Keratinocyte (primary cell): Measurements from ENCODE around the gene DLGAP1. TPM values are rescaled to one million over a fixed set of nuclear protein-coding genes. Genes with fewer than 3 reads are reported as not detected.

ENCODE experiments used
- DNase-seq: peaks from one replicate; pipeline ENCODE4 v3.0.0-alpha.2; 2011; ENCODE audit warnings: low read depth, missing footprints, low spot score
- FAIRE-seq: peaks from 2 replicates; lab custom pipeline; 2011; peaks lifted over from hg19 to GRCh38; lab: Jason Lieb, UNC
- H2AFZ ChIP-seq: 2 replicates; pipeline ENCODE4 v1.6.0; 2012; ENCODE audit warnings: low read length, control low read depth, inconsistent platforms; ENCODE audit not compliant: control insufficient read depth
- H3K27ac ChIP-seq: 2 replicates; pipeline ENCODE4 v1.5.1; 2011; ENCODE audit warnings: low read length; ENCODE audit not compliant: control insufficient read depth, insufficient read depth
- H3K27me3 ChIP-seq: 3 replicates; pipeline ENCODE4 v1.6.0; 2011; ENCODE audit warnings: low read length; ENCODE audit not compliant: control insufficient read depth, insufficient read depth; ENCODE audit errors: extremely low read depth
- H3K36me3 ChIP-seq, 2 experiments: 2 replicates in 1 of 2; 3 replicates in 1 of 2; pipeline ENCODE4 v1.5.1; 2011; ENCODE audit warnings: low read length in 2 of 2, mild to moderate bottlenecking in 1 of 2; ENCODE audit not compliant: control insufficient read depth in 2 of 2, insufficient read depth in 2 of 2; ENCODE audit errors: extremely low read depth in 1 of 2
- H3K4me1 ChIP-seq: 3 replicates; pipeline ENCODE4 v1.5.1; 2011; ENCODE audit warnings: low read length; ENCODE audit not compliant: control insufficient read depth, insufficient read depth; ENCODE audit errors: extremely low read depth
- H3K4me2 ChIP-seq: 3 replicates; pipeline ENCODE4 v1.6.0; 2011; ENCODE audit warnings: low read depth, low read length; ENCODE audit not compliant: control insufficient read depth, insufficient read depth; ENCODE audit errors: extremely low read depth
- H3K4me3 ChIP-seq, 3 experiments: fragments of 200-600 bp in 1 of 3; sonication (generic) in 1 of 3; 2 replicates in 2 of 3; 3 replicates in 1 of 3; pipeline ENCODE4 v1.5.1; 2011 to 2016; ENCODE audit warnings: low read length in 3 of 3, mild to moderate bottlenecking in 3 of 3, control low read depth in 2 of 3, inconsistent platforms in 1 of 3, low read depth in 1 of 3, mixed read lengths in 1 of 3, mixed run types in 1 of 3, moderate library complexity in 1 of 3; ENCODE audit not compliant: control insufficient read depth in 2 of 3, insufficient read depth in 2 of 3; ENCODE audit errors: extremely low read depth in 1 of 3
- H3K79me2 ChIP-seq: 2 replicates; pipeline ENCODE4 v1.6.0; 2012; ENCODE audit warnings: low read length; ENCODE audit not compliant: control insufficient read depth, insufficient read depth
- H3K9ac ChIP-seq: 3 replicates; pipeline ENCODE4 v1.6.0; 2011; ENCODE audit warnings: low read length; ENCODE audit not compliant: control insufficient read depth, insufficient read depth; ENCODE audit errors: extremely low read depth
- H3K9me1 ChIP-seq: 3 replicates; pipeline ENCODE4 v1.6.0; 2011; ENCODE audit warnings: low read length; ENCODE audit not compliant: control insufficient read depth, insufficient read depth; ENCODE audit errors: extremely low read depth
- H3K9me3 ChIP-seq: 2 replicates; pipeline ENCODE4 v1.5.1; 2012; ENCODE audit warnings: low read depth, low read length; ENCODE audit not compliant: control insufficient read depth
- H4K20me1 ChIP-seq: 3 replicates; pipeline ENCODE4 v1.6.0; 2011; ENCODE audit warnings: low read length; ENCODE audit not compliant: control insufficient read depth, insufficient read depth; ENCODE audit errors: extremely low read depth
- EZH2 ChIP-seq: IDR thresholded peaks from one replicate; pipeline ENCODE4 v1.6.1; 2012; ENCODE audit warnings: inconsistent platforms, mild to moderate bottlenecking, low read length, moderate library complexity
- dilution Hi-C: fragments of 300-500 bp; cut with MboI; formaldehyde crosslinking; loops from one replicate; pipeline ENCODE4 v1.7.0; 2020; ENCODE audit warnings: low sequenced_read_pairs; ENCODE audit not compliant: extremely low pct_ligation_motif_present
- polyA plus RNA-seq, 5 experiments: library from polyadenylated mRNA; depleted of rRNA in 3 of 5; stranded (reverse) in 3 of 5; stranded (forward) in 1 of 5; unstranded in 1 of 5; fragments of >200 nt; gene quantifications; 1 replicate in 1 of 5; 2 replicates in 3 of 5; 3 replicates in 1 of 5; pipeline versions ENCODE4 v1.2.1 to v1.2.3, GENCODE V29; 2011 to 2012; ENCODE audit warnings: missing spikeins in 2 of 5, low read depth in 1 of 5, low replicate concordance in 1 of 5
- TF ChIP-seq, protein P1 (sequence below), 3 experiments: IDR thresholded peaks in 1 of 3; conservative IDR thresholded peaks in 1 of 3; optimal IDR thresholded peaks in 1 of 3; 2 replicates in 2 of 3; 3 replicates in 1 of 3; pipeline versions ENCODE3 to v1.5.1; 2011; ENCODE audit warnings: low read length in 3 of 3, mild to moderate bottlenecking in 3 of 3, moderate library complexity in 2 of 3, control low read depth in 1 of 3, inconsistent platforms in 1 of 3; ENCODE audit not compliant: insufficient read depth in 2 of 3; ENCODE audit errors: extremely low read depth in 1 of 3

The DLGAP1 gene
- polyA plus RNA-seq, 1 donor (not counting 4 experiments of a cell fraction or from before 2014, with no cell fraction given): not detected

DNA sequence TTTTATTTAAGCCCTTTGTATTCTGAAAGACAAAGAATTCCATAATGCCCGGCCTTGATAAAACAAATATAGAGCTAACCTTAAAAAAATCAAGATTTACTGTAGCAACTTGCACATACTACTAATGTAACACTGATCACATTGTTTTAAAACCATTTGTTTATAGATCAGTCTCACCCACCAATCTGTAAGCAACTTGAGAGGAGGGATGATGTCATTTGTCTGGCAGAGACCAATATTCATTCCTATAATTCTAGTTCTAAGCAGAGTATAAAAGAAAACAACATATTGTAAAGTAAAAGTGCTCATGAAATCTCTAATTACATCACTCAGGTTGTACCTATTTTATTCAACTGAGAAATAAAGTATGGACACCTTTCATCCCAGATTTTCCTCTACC lies 624.5 kb downstream of the DLGAP1 start:
- FAIRE-seq: no peak
- H3K36me3 ChIP-seq: no peaks in the 10 kb centered on the region
- no peaks in the 10 kb centered on the region for H3K4me1 ChIP-seq
- H3K27ac ChIP-seq: no peak overlapping the region
- dilution Hi-C loops: no loop called here
- no peaks in the 10 kb centered on the region for H4K20me1 ChIP-seq
- no peaks in the 10 kb centered on the region for H3K9me3 ChIP-seq
- no peak overlapping the region for H3K4me3 ChIP-seq
- H3K9ac ChIP-seq: no peak overlapping the region
- no peak overlapping the region for H3K4me2 ChIP-seq
- H2AFZ ChIP-seq: no peak overlapping the region
- H3K9me1 ChIP-seq: no peaks in the 10 kb centered on the region
- TF ChIP-seq, protein P1, sequence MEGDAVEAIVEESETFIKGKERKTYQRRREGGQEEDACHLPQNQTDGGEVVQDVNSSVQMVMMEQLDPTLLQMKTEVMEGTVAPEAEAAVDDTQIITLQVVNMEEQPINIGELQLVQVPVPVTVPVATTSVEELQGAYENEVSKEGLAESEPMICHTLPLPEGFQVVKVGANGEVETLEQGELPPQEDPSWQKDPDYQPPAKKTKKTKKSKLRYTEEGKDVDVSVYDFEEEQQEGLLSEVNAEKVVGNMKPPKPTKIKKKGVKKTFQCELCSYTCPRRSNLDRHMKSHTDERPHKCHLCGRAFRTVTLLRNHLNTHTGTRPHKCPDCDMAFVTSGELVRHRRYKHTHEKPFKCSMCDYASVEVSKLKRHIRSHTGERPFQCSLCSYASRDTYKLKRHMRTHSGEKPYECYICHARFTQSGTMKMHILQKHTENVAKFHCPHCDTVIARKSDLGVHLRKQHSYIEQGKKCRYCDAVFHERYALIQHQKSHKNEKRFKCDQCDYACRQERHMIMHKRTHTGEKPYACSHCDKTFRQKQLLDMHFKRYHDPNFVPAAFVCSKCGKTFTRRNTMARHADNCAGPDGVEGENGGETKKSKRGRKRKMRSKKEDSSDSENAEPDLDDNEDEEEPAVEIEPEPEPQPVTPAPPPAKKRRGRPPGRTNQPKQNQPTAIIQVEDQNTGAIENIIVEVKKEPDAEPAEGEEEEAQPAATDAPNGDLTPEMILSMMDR (optimal IDR thresholded peaks at IDR 0.05 in 1 of 3, IDR thresholded peaks at IDR 0.05 in 1 of 3, conservative IDR thresholded peaks at IDR 0.05 in 1 of 3; ENCODE audit: extremely low read depth in 1 of 3, insufficient read depth in 2 of 3, low read length in 3 of 3): no peak
- TF ChIP-seq EZH2: no peak
- DNase-seq: no peak
- no peaks in the 10 kb centered on the region for H3K27me3 ChIP-seq
- no peaks in the 10 kb centered on the region for H3K79me2 ChIP-seq

DNA sequence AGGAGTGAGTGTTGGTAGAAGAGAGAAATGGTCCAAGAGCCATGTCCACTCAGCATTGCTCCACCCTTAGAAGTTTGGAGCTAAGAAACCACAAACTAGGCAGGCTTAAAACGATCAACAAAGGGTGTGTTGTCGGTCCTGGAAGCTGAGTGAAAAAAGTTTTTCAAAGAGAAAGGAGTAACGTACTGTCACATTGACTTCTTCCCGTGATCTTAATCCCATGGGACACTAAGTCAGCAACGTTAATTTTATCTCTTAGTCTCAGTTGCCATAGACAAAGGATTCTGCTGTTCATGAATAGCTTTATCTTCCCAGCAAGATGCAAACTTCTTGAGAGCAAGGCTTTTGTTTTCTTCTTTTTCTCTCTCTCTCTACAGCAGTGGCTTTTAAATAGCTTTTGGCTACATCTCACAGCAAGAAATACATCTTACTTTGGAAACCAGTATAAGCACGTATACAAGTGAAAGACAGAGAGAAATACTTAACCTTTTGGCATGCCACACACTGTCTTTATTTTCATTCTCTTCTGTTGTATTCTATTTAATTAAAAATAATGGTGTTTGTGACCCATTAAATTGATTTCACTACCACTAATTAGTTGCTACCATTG lies 627.8 kb downstream of the DLGAP1 start:
- Histone ChIP-seq H3K27me3 (no peaks in the 10 kb centered on the region), H3K4me3 (no peak overlapping the region), H3K36me3 (no peaks in the 10 kb centered on the region), H3K4me1 (no peaks in the 10 kb centered on the region), H2AFZ (no peak overlapping the region), H4K20me1 (no peaks in the 10 kb centered on the region), H3K9me3 (no peaks in the 10 kb centered on the region), H3K27ac (no peak overlapping the region), H3K4me2 (no peak overlapping the region), H3K9me1 (no peaks in the 10 kb centered on the region), H3K79me2 (no peaks in the 10 kb centered on the region), H3K9ac (no peak overlapping the region)
- no peak for FAIRE-seq
- TF ChIP-seq EZH2: no peak
- TF ChIP-seq, protein P1 (optimal IDR thresholded peaks at IDR 0.05 in 1 of 3, IDR thresholded peaks at IDR 0.05 in 1 of 3, conservative IDR thresholded peaks at IDR 0.05 in 1 of 3; ENCODE audit: extremely low read depth in 1 of 3, insufficient read depth in 2 of 3, low read length in 3 of 3): no peak
- dilution Hi-C loops: no loop called here
- DNase-seq: no peak
